Breast epithelium (tissue), 4 donors: ENCODE data around the gene XPO5. TPM values are rescaled to one million over a fixed set of nuclear protein-coding genes. Genes with fewer than 3 reads are reported as not detected.

Experiments used
- DNase-seq, 2 donors: peaks; one replicate each; pipeline ENCODE4 v3.0.0-alpha.2; 2019; ENCODE audit warnings: low spot score in 2 of 2
- H3K27ac ChIP-seq, 2 donors: fragments of 200-600 bp; sonication (generic) in 1 of 2; one replicate each; pipeline ENCODE4 v1.5.1; 2016 to 2019; ENCODE audit warnings: mild to moderate bottlenecking in 1 of 2
- H3K27me3 ChIP-seq, 2 donors: fragments of 200-600 bp; sonication (generic) in 1 of 2; one replicate each; pipeline versions ENCODE4 v1.5.1 to v1.6.0; 2017 to 2019; ENCODE audit warnings: control low read depth in 1 of 2, mild to moderate bottlenecking in 1 of 2
- H3K36me3 ChIP-seq: fragments of 200-600 bp; one replicate; pipeline ENCODE4 v1.5.1; 2019
- H3K4me1 ChIP-seq, 2 donors: fragments of 200-600 bp; sonication (generic); one replicate each; pipeline ENCODE4 v1.5.1; 2016 to 2019; ENCODE audit warnings: control low read depth in 1 of 2
- H3K4me3 ChIP-seq, 3 donors: fragments of 200-600 bp; sonication (generic); 1 replicate in 2 of 3; 2 replicates in 1 of 3; pipeline ENCODE4 v1.5.1; 2016 to 2019; ENCODE audit warnings: mild to moderate bottlenecking in 3 of 3, moderate library complexity in 2 of 3
- H3K9me3 ChIP-seq, 2 donors: fragments of 200-600 bp; sonication (generic) in 1 of 2; one replicate each; pipeline ENCODE4 v1.5.1; 2016 to 2019; ENCODE audit warnings: control low read depth in 1 of 2
- CTCF ChIP-seq, 3 donors: fragments of 450-650 bp; IDR thresholded peaks; one replicate each; pipeline ENCODE4 v1.5.1; 2016 to 2017; ENCODE audit warnings: antibody characterized with exemption in 3 of 3, mild to moderate bottlenecking in 3 of 3, moderate library complexity in 3 of 3
- POLR2A ChIP-seq: fragments of 450-650 bp; IDR thresholded peaks from one replicate; pipeline ENCODE4 v1.6.1; 2016; ENCODE audit warnings: antibody characterized with exemption, mild to moderate bottlenecking, moderate library complexity
- POLR2AphosphoS5 ChIP-seq, 3 donors: sonication (generic); formaldehyde crosslinking; IDR thresholded peaks; one replicate each; pipeline ENCODE4 v1.6.1; 2017; ENCODE audit warnings: antibody characterized with exemption in 3 of 3
- intact Hi-C: fragments of 100-400 bp; cut with DNase I; formaldehyde crosslinking; loops from one replicate; pipeline ENCODE4 v1.15.1; 2023; ENCODE audit warnings: low total_unique reads
- total RNA-seq, 3 donors: library from RNA; depleted of rRNA; stranded (reverse); fragments of >200 nt; gene quantifications; one replicate each; pipeline ENCODE4 v1.1.0, GENCODE V29; 2016

Gene XPO5
- total RNA-seq, 3 donors from 2014 or later: 16.5 to 28.8 (median 27.2) TPM

DNA sequence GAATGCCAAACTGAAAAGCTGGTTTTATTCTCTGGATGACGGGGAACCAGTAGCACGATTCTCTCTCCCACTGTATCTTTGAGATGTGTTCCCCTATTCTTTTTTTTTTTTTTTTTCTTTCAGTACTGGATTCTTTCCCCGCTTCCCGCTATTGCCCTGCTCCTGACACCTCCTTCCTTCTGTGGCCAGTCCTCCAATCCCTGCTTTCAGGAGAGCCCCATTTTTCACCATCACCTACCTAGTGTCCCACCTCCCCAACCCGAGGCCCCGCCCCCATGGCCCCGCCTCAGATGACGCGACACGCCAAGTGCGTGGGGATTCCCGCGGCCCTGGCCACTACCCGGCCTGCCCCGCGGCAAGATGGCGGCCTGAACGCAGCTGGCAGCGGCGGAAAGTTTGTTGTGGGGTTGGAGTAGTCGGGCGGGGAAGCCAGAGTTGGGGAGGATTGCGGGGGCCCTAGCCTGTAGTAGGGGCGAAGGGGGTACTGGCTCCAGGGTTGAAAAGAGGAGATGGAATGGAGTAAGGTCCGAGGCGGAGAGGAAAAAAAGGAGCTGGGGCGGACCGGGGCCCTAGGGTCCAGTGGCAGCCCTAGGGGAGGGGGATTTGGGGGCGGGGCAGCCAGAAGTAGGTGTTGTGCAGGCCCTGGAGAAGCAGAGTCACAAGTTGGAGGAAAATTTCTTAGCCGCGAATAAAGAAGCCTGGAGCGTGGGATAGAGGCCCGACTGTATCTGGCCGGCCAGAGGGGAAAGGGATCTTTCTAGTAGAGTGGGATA, 98.4 kb downstream of the XPO5 start, which contains the start of gene TJAP1:
TSS of gene TJAP1 (plus strand) at position 336 of the 773 bp plus-strand sequence. CDS start 21,432 bp downstream, outside the sequence.
- Histone ChIP-seq H3K4me1 (peaks cover 0 to 6% of the 10 kb centered on the region in 2 donors), H3K36me3 (no peaks in the 10 kb centered on the region)
- DNase-seq: peak; percentile 93 to 95

DNA sequence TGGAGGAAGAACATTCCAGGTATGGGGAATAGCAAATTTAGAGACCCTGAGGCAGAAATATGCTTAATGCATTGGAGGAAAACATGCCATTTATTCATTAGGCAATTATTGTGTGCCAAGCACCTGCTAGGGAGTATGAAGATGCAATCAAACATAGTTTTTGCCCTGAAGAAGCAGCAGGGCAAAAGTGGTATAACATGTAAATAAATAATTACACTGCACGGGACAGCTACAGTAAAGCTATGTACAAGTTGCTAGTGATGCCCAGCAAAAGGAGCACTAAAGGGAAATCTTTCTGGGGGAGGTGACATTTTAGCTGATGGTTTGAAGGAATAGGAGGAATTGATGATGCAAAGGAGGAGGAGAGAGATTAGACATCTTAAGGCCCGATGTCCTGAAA, 99.1 kb downstream of the XPO5 start:
- peaks cover 0 to 6% of the 10 kb centered on the region in 2 donors for H3K4me1 ChIP-seq
- no peaks in the 10 kb centered on the region for H3K27me3 ChIP-seq
- intact Hi-C loops: no loop called here
- peak overlapping the region; percentile 57 to 89 for H3K27ac ChIP-seq
- no peaks in the 10 kb centered on the region for H3K9me3 ChIP-seq
- no peaks in the 10 kb centered on the region for H3K36me3 ChIP-seq
- DNase-seq: no peak
- TF ChIP-seq POLR2AphosphoS5 (IDR thresholded peaks at IDR 0.05) (no peak), POLR2A (no peak), CTCF (IDR thresholded peaks at IDR 0.05) (no peak)
- H3K4me3 ChIP-seq: peak overlapping the region; percentile 77 to 82 (median 80)

More for the DNA sequence above, 98.4 kb downstream of the XPO5 start, which contains the start of gene TJAP1:
- Histone ChIP-seq H3K27me3 (no peaks in the 10 kb centered on the region), H3K27ac (peak within 1 kb of the TSS; percentile 76 to 89), H3K4me3 (peak within 1 kb of the TSS; percentile 77 to 82 (median 80)), H3K9me3 (no peaks in the 10 kb centered on the region)
- intact Hi-C loops: no loop called here
- TF ChIP-seq POLR2AphosphoS5 (IDR thresholded peaks at IDR 0.05) (peak in 2 of 3 donors; percentile 72 to 90), CTCF (IDR thresholded peaks at IDR 0.05) (no peak), POLR2A (peak; percentile 75)

DNA sequence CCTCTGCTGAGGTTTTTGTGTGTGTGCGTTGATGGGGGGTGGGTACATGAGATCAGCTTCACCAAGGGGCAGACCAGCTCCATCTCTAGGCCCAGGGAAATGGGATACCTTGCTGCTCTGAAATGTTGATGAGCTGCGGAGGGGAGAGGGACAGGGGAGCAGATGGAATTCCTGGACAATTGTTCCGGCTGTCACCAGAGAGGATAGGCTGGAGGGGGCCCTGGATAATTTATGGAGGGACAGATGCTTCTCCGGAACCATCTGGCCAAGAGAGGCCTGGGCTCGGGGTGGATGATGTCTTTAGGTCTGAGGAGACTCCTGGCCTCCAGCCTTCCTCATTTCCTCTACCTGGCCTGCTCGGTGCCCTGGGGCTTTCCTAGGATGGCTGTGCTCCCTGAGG, 100.3 kb downstream of the XPO5 start:
- Histone ChIP-seq H3K36me3 (no peaks in the 10 kb centered on the region), H3K4me1 (peaks cover 0 to 6% of the 10 kb centered on the region in 2 donors), H3K27ac (no peak overlapping the region), H3K9me3 (no peaks in the 10 kb centered on the region), H3K4me3 (no peak overlapping the region), H3K27me3 (no peaks in the 10 kb centered on the region)
- intact Hi-C loops: no loop called here
- TF ChIP-seq POLR2AphosphoS5 (IDR thresholded peaks at IDR 0.05) (no peak), POLR2A (no peak), CTCF (IDR thresholded peaks at IDR 0.05) (no peak)
- no peak for DNase-seq

DNA sequence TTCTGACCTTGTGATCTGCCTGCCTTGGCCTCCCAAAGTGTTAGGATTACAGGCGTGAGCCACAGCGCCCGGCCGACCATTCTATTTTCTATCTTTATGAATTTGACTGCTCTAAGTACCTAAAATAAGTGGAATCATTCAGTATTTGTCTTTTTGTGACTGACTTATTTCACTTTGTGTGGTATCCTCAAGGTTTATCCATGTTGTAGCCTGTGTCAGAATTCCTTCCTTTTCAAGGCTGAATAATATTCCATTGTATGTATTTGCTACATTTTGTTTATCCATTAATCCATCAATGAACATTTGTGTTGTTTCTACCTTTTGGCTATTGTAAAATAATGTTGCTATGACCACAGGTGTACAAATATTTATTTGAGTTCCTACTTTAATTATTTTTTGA, 103.3 kb downstream of the XPO5 start:
- no peak overlapping the region for H3K27ac ChIP-seq
- H3K36me3 ChIP-seq: no peaks in the 10 kb centered on the region
- DNase-seq: no peak
- H3K4me1 ChIP-seq: peaks cover 0 to 5% of the 10 kb centered on the region in 2 donors
- H3K9me3 ChIP-seq: no peaks in the 10 kb centered on the region
- intact Hi-C loops: loop anchor here (1.0 kb wide), 1 partner anchor 8 kb away; no protein-coding TSS in a partner anchor
- TF ChIP-seq POLR2AphosphoS5 (IDR thresholded peaks at IDR 0.05) (no peak), CTCF (IDR thresholded peaks at IDR 0.05) (no peak), POLR2A (no peak)
- no peaks in the 10 kb centered on the region for H3K27me3 ChIP-seq
- H3K4me3 ChIP-seq: no peak overlapping the region

Other genes with a start within 250 kb of the XPO5 start
- gene ZNF318, start 206.4 kb downstream of the XPO5 start, total RNA-seq: 10 to 100 TPM; 15.4 to 19.5 (median 17.4) TPM
- gene ABCC10, start 148.5 kb downstream of the XPO5 start, total RNA-seq: 10 to 100 TPM in 2 of 3 donors, 1 to 10 TPM in 1; 9.0 to 19.9 (median 12.1) TPM
- gene DLK2, start 120.5 kb downstream of the XPO5 start, total RNA-seq: 1 to 10 TPM in 2 of 3 donors, not detected in 1; 3.6 to 8.9 TPM
- 10 to 100 TPM; 18.6 to 21.8 (median 21.3) TPM for gene TJAP1, start 98.5 kb downstream of the XPO5 start, total RNA-seq
- under 1 TPM in 2 of 3 donors, not detected in 1; 0.29 to 0.33 TPM for gene LRRC73, start 65.7 kb downstream of the XPO5 start, total RNA-seq
- gene YIPF3, start 59.1 kb downstream of the XPO5 start, total RNA-seq: 100 to 1,000 TPM in 1 of 3 donors, 10 to 100 TPM in 2; 89.5 to 100 (median 96.2) TPM
- gene POLR1C, start 58.9 kb downstream of the XPO5 start, total RNA-seq: 10 to 100 TPM; 18.9 to 38.8 (median 38.7) TPM
- 10 to 100 TPM in 1 of 3 donors, 1 to 10 TPM in 2; 8.6 to 13.0 (median 9.8) TPM for gene POLH, start 147 bp upstream of the XPO5 start, total RNA-seq
- 10 to 100 TPM; 41.4 to 58.0 (median 43.6) TPM for gene GTPBP2, start 53.2 kb upstream of the XPO5 start, total RNA-seq
- gene MAD2L1BP, start 59.8 kb upstream of the XPO5 start, total RNA-seq: 10 to 100 TPM; 33.4 to 53.0 (median 33.4) TPM
- gene RSPH9, start 69.0 kb upstream of the XPO5 start, total RNA-seq: not detected
- 10 to 100 TPM; 37.7 to 63.2 (median 40.6) TPM for gene MRPS18A, start 111.8 kb upstream of the XPO5 start, total RNA-seq
- gene VEGFA, start 194.2 kb upstream of the XPO5 start, total RNA-seq: 100 to 1,000 TPM; 123 to 230 (median 132) TPM